Measurements from ENCODE around the gene ARHGEF26. TPM values are rescaled to one million over a fixed set of nuclear protein-coding genes. Genes with fewer than 3 reads are reported as not detected.

ARHGEF26 gene
- polyA plus RNA-seq, 1 donor from 2014 or later: 0.11 TPM

DNA sequence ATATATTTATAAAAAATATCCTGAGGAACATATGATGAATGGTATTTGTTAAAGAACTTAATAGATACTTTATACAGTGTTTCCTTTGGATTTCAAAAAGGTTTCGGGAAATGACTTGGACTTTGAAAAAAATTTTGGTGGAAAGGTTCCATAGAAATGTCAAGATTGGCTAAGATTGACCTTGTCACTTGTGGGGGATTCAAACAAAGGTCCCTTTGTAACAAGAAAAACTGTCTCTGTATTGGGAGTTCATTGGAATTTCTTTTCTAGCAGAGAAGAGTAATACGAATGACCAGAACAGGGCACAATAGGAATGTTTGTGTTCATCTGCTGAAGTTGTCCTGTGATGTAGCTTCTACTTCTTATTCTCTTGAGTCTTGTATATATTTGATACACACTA is 43.2 kb downstream of the ARHGEF26 start:
- no peak overlapping the region for H3K4me3 Mint-ChIP-seq
- no peaks in the 10 kb centered on the region for H3K36me3 Mint-ChIP-seq
- no peaks in the 10 kb centered on the region for H3K9me3 Mint-ChIP-seq
- peaks cover 2% of the 10 kb centered on the region for H3K27me3 Mint-ChIP-seq
- no peak overlapping the region for H3K27ac Mint-ChIP-seq
- no peaks in the 10 kb centered on the region for H3K4me1 Mint-ChIP-seq

GRCh38 chr3:154168998-154169795 is 48.0 kb downstream of the ARHGEF26 start:
- Mint-ChIP-seq H3K27me3 (no peaks in the 10 kb centered on the region), H3K27ac (no peak overlapping the region), H3K4me3 (no peak overlapping the region), H3K9me3 (no peaks in the 10 kb centered on the region), H3K4me1 (no peaks in the 10 kb centered on the region), H3K36me3 (no peaks in the 10 kb centered on the region)

- no peaks in the 10 kb centered on the region for H3K36me3 Mint-ChIP-seq
- H3K4me1 Mint-ChIP-seq: no peaks in the 10 kb centered on the region
- no peaks in the 10 kb centered on the region for H3K9me3 Mint-ChIP-seq
- H3K27ac Mint-ChIP-seq: no peak overlapping the region
- H3K27me3 Mint-ChIP-seq: no peaks in the 10 kb centered on the region
- H3K4me3 Mint-ChIP-seq: no peak overlapping the region
Observed at GRCh38 chr3:154169796-154170110, 48.6 kb downstream of the ARHGEF26 start.

DNA sequence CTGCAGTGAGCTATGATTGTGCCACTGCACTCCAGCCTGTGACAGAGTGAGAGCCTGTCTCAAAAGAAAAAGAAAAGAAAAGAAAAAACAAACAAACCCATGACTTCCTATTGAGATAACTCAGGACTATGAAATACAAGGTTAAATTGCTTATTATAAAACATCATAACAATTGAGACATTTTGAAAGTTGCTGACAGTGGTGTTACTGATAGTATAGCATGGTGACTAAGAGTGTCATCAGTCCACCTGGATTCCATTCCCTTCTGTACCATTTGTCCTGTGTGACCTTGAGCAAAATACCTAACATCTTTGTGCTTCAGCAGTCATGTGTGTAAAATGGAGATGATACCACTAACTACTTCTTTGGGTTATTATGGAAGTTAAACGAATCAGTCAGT is 49.1 kb downstream of the ARHGEF26 start:
- no peak overlapping the region for H3K27ac Mint-ChIP-seq
- H3K9me3 Mint-ChIP-seq: no peaks in the 10 kb centered on the region
- H3K4me1 Mint-ChIP-seq: no peaks in the 10 kb centered on the region
- H3K27me3 Mint-ChIP-seq: no peaks in the 10 kb centered on the region
- no peak overlapping the region for H3K4me3 Mint-ChIP-seq
- no peaks in the 10 kb centered on the region for H3K36me3 Mint-ChIP-seq

- H3K36me3 Mint-ChIP-seq: no peaks in the 10 kb centered on the region
- H3K27me3 Mint-ChIP-seq: no peaks in the 10 kb centered on the region
- no peak overlapping the region for H3K27ac Mint-ChIP-seq
- no peaks in the 10 kb centered on the region for H3K4me1 Mint-ChIP-seq
- H3K4me3 Mint-ChIP-seq: no peak overlapping the region
- peaks cover 0 to 4% (median 0%) of the 10 kb centered on the region in 3 donors for H3K9me3 Mint-ChIP-seq
Observed at GRCh38 chr3:154175041-154175440, 53.9 kb downstream of the ARHGEF26 start.

- Mint-ChIP-seq H3K27me3 (no peaks in the 10 kb centered on the region), H3K4me3 (peak overlapping the region in 1 of 4 donors; percentile 30), H3K9me3 (peaks cover 0 to 4% (median 0%) of the 10 kb centered on the region in 3 donors), H3K4me1 (no peaks in the 10 kb centered on the region), H3K27ac (no peak overlapping the region), H3K36me3 (no peaks in the 10 kb centered on the region)
Observed at GRCh38 chr3:154176036-154176435, 54.8 kb downstream of the ARHGEF26 start.

- Mint-ChIP-seq H3K9me3 (peaks cover 0 to 4% (median 0%) of the 10 kb centered on the region in 3 donors), H3K36me3 (no peaks in the 10 kb centered on the region), H3K27me3 (peaks cover 3% of the 10 kb centered on the region), H3K27ac (no peak overlapping the region), H3K4me3 (no peak overlapping the region), H3K4me1 (no peaks in the 10 kb centered on the region)
Observed at GRCh38 chr3:154177406-154177805, 56.2 kb downstream of the ARHGEF26 start.

DNA sequence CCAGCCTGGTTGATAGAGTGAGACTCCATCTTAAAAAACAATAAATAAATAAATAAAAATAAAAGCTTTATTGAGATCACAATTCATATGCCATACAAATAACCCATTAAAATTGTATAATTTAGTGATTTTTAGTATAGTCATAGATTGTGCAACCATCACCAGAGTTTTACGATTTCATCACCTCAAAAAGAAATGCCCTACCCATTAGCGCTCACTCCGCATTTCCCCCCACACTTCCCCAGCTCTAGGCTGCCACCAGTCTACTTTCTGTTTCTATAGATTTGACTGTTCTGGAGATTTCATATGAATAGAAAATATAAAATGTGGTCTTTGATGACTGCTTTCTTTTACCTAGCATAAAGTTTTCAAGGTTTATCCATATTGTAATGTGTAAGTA is 57.0 kb downstream of the ARHGEF26 start:
- H3K27me3 Mint-ChIP-seq: peaks cover 3% of the 10 kb centered on the region

DNA sequence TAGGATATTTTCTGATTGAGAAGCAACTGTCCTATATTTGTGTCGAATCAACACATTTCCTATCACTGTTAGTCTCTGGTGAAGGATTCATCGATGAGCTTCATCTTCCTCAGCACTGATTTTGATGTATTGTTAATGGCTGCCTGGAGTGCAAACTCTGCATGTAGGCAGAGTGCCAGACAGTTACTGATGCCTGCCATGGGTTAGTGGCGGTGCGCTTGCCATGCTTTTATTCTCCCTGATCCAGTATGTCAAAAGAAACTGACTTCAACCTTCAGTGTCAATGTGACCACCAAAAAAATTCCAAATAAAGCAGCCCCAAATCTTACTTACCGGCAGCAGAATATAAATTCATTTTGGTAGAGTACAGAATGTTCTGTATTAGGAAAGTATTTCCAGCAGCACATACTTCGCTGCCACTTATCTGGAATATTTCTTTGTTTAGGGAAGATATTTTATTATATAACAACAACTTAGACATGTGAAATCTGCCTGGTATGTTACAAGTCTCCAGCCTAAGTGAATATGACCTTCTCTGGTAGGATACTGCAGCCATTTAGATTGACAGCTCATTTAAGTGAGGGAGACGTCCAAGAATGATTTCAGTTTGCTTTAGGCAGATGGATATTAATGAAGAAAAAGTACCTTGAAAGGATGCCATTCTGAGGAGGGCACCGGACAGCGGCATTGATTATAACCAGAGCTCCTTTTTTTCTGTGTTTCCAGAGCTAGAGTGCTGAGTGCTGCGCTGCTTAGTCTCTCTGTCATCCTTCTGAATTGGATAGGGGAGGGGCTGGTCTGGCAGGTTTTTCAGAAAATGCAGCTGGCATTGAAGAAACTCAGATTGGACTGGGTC is 59.9 kb downstream of the ARHGEF26 start:
- H3K9me3 Mint-ChIP-seq: peaks cover 0 to 4% (median 0%) of the 10 kb centered on the region in 3 donors
- H3K4me3 Mint-ChIP-seq: no peak overlapping the region
- no peak overlapping the region for H3K27ac Mint-ChIP-seq
- peaks cover 5% of the 10 kb centered on the region for H3K27me3 Mint-ChIP-seq
- no peaks in the 10 kb centered on the region for H3K36me3 Mint-ChIP-seq
- no peaks in the 10 kb centered on the region for H3K4me1 Mint-ChIP-seq

More for the DNA sequence above, 57.0 kb downstream of the ARHGEF26 start:
- no peaks in the 10 kb centered on the region for H3K4me1 Mint-ChIP-seq
- H3K9me3 Mint-ChIP-seq: peaks cover 0 to 4% (median 0%) of the 10 kb centered on the region in 3 donors
- no peak overlapping the region for H3K27ac Mint-ChIP-seq
- H3K36me3 Mint-ChIP-seq: no peaks in the 10 kb centered on the region
- H3K4me3 Mint-ChIP-seq: no peak overlapping the region

- peaks cover 5% of the 10 kb centered on the region for H3K27me3 Mint-ChIP-seq
- H3K36me3 Mint-ChIP-seq: no peaks in the 10 kb centered on the region
- peaks cover 0 to 4% (median 0%) of the 10 kb centered on the region in 3 donors for H3K9me3 Mint-ChIP-seq
- no peaks in the 10 kb centered on the region for H3K4me1 Mint-ChIP-seq
- H3K27ac Mint-ChIP-seq: no peak overlapping the region
- H3K4me3 Mint-ChIP-seq: no peak overlapping the region
Observed at GRCh38 chr3:154182322-154182922, 61.2 kb downstream of the ARHGEF26 start.

- Mint-ChIP-seq H3K4me3 (no peak overlapping the region), H3K4me1 (no peaks in the 10 kb centered on the region), H3K27me3 (peaks cover 5% of the 10 kb centered on the region)
Observed at GRCh38 chr3:154182975-154183374, 61.8 kb downstream of the ARHGEF26 start.

DNA sequence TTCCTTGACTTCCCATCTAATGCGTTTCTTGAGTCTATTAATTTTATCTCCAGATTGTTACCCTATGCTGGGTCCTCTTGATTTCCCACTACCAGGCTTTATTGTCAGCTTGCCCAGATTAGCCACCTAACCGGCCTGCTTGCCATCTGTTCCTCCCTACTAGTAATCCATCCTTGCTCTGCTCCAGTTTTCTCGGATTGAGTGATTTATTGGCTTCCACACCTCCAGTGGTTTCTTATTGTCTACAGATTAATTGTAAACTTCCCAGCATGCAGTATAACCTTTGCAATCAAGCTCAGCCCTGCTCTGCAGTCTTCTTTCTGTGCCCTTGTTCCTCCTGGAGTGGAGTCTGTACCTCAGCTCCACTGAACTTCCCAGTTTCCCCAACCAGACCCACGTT is 63.4 kb downstream of the ARHGEF26 start:
- Mint-ChIP-seq H3K36me3 (no peaks in the 10 kb centered on the region), H3K27ac (no peak overlapping the region), H3K27me3 (peaks cover 9% of the 10 kb centered on the region), H3K4me3 (no peak overlapping the region), H3K4me1 (peaks cover 0 to 3% (median 0%) of the 10 kb centered on the region in 3 donors), H3K9me3 (peaks cover 0 to 1% (median 0%) of the 10 kb centered on the region in 3 donors)

More at GRCh38 chr3:154182975-154183374, 61.8 kb downstream of the ARHGEF26 start:
- Mint-ChIP-seq H3K9me3 (peaks cover 0 to 4% (median 0%) of the 10 kb centered on the region in 3 donors), H3K36me3 (no peaks in the 10 kb centered on the region), H3K27ac (no peak overlapping the region)

- Mint-ChIP-seq H3K27me3 (peaks cover 5% of the 10 kb centered on the region), H3K4me1 (peaks cover 0 to 3% (median 0%) of the 10 kb centered on the region in 3 donors), H3K4me3 (no peak overlapping the region)
Observed at GRCh38 chr3:154188437-154188836, 67.2 kb downstream of the ARHGEF26 start.

GRCh38 chr3:154188846-154189245 is 67.7 kb downstream of the ARHGEF26 start:
- no peak overlapping the region for H3K27ac Mint-ChIP-seq
- peaks cover 5% of the 10 kb centered on the region for H3K27me3 Mint-ChIP-seq
- peaks cover 0 to 3% (median 0%) of the 10 kb centered on the region in 3 donors for H3K4me1 Mint-ChIP-seq
- H3K4me3 Mint-ChIP-seq: no peak overlapping the region
- H3K9me3 Mint-ChIP-seq: no peaks in the 10 kb centered on the region
- H3K36me3 Mint-ChIP-seq: no peaks in the 10 kb centered on the region

More at GRCh38 chr3:154188437-154188836, 67.2 kb downstream of the ARHGEF26 start:
- no peak overlapping the region for H3K27ac Mint-ChIP-seq
- H3K9me3 Mint-ChIP-seq: no peaks in the 10 kb centered on the region
- H3K36me3 Mint-ChIP-seq: no peaks in the 10 kb centered on the region

GRCh38 chr3:154191520-154191919 is 70.3 kb downstream of the ARHGEF26 start:
- Mint-ChIP-seq H3K4me3 (no peak overlapping the region), H3K27ac (no peak overlapping the region), H3K4me1 (peaks cover 0 to 3% (median 0%) of the 10 kb centered on the region in 3 donors), H3K27me3 (peaks cover 4% of the 10 kb centered on the region), H3K36me3 (no peaks in the 10 kb centered on the region), H3K9me3 (no peaks in the 10 kb centered on the region)

Data from IgD-negative memory B cell (primary cell).